A549 (cell line): ENCODE measurements around the gene LBH. TPM values are rescaled to one million over a fixed set of nuclear protein-coding genes. Genes with fewer than 3 reads are reported as not detected.
A peak's percentile ranks its signal among the peaks of the same experiment; 100 is the strongest.

ENCODE experiments used
- ATAC-seq, 2 experiments: fragments of 200-7000 bp in 1 of 2; fragments of >200 bp in 1 of 2; cut with Nextera tagmentation in 1 of 2; cut with Tn5 transposase in 1 of 2; 3 replicates each; pipeline versions ENCODE4 v1.8.0 to v1.9.1; 2018 to 2020; ENCODE audit warnings: mild to moderate bottlenecking in 1 of 2, moderate library complexity in 1 of 2
- CTCF ChIA-PET: fragments of 300-600 bp; sonication (Branson Sonifier 250); formaldehyde crosslinking; extraction: SDS; loops from one replicate; lab custom pipeline; 2021; ENCODE audit warnings: antibody characterized with exemption, inconsistent platforms; lab: Yijun Ruan, JAX
- POLR2A ChIA-PET: fragments of 350-600 bp; formaldehyde crosslinking; extraction: SDS; loops from one replicate; lab custom pipeline; 2021; ENCODE audit warnings: antibody characterized with exemption, inconsistent platforms; lab: Yijun Ruan, JAX
- DNase-seq, 2 experiments: peaks; one replicate each; pipeline versions ENCODE4 v3.0.0 to v3.0.0-alpha.2; 2011 to 2016; ENCODE audit warnings: low read depth in 1 of 2, low spot score in 1 of 2
- FAIRE-seq: peaks from 2 replicates; lab custom pipeline; 2011; peaks lifted over from hg19 to GRCh38; lab: Jason Lieb, UNC
- H3K27ac ChIP-seq, 2 experiments: fragments of >200 bp; sonication (Bioruptor Twin); formaldehyde crosslinking; 3 replicates each; pipeline ENCODE4 v1.5.1; 2016 to 2017
- H3K4me1 ChIP-seq: fragments of >200 bp; sonication (Bioruptor Twin); formaldehyde crosslinking; 3 replicates; pipeline ENCODE4 v1.6.1; 2016
- H3K4me2 ChIP-seq: fragments of >200 bp; sonication (Bioruptor Twin); formaldehyde crosslinking; 3 replicates; pipeline ENCODE4 v1.6.1; 2016
- H3K4me3 ChIP-seq: fragments of >200 bp; sonication (Bioruptor Twin); formaldehyde crosslinking; 3 replicates; pipeline ENCODE4 v1.5.1; 2016
- H3K9me3 ChIP-seq: fragments of >200 bp; sonication (Bioruptor Twin); formaldehyde crosslinking; 3 replicates; pipeline ENCODE4 v1.6.1; 2016
- CBX2 ChIP-seq: fragments of 200-600 bp; sonication (generic); IDR thresholded peaks from 2 replicates; pipeline ENCODE4 v1.6.1; 2016; ENCODE audit warnings: low read depth, mild to moderate bottlenecking, borderline replicate concordance
- CEBPB ChIP-seq, 2 experiments: fragments of >200 bp in 1 of 2; sonication (Bioruptor Twin) in 1 of 2; formaldehyde crosslinking in 1 of 2; IDR thresholded peaks; 2 replicates each; pipeline ENCODE4 v1.6.1; 2012 to 2016
- CHD4 ChIP-seq: fragments of 200-600 bp; sonication (generic); IDR thresholded peaks from 2 replicates; pipeline ENCODE4 v1.6.1; 2016; ENCODE audit warnings: antibody characterized with exemption, mild to moderate bottlenecking, borderline replicate concordance
- CTCF ChIP-seq: fragments of >200 bp; sonication (Bioruptor Twin); formaldehyde crosslinking; IDR thresholded peaks from 3 replicates; pipeline ENCODE4 v1.5.1; 2016
- EHMT2 ChIP-seq: fragments of 200-600 bp; sonication (generic); IDR thresholded peaks from 2 replicates; pipeline ENCODE4 v1.6.1; 2016; ENCODE audit warnings: antibody characterized with exemption, low read depth, mild to moderate bottlenecking, moderate library complexity
- EP300 ChIP-seq, 2 experiments: fragments of >200 bp; sonication (Bioruptor Twin); formaldehyde crosslinking; IDR thresholded peaks; 2 replicates in 1 of 2; 3 replicates in 1 of 2; pipeline ENCODE4 v1.6.1; 2016 to 2017
- FOSB ChIP-seq: fragments of 250-450 bp; sonication (Bioruptor Pico); IDR thresholded peaks from 2 replicates; pipeline ENCODE4 v1.5.0; 2020; ENCODE audit warnings: mild to moderate bottlenecking, moderate library complexity
- KDM5A ChIP-seq: fragments of 200-600 bp; sonication (generic); IDR thresholded peaks from 2 replicates; pipeline ENCODE4 v1.6.1; 2016; ENCODE audit warnings: antibody characterized with exemption, mild to moderate bottlenecking
- MAX ChIP-seq: IDR thresholded peaks from 2 replicates; pipeline ENCODE4 v1.6.1; 2012
- MAZ ChIP-seq: fragments of 150-350 bp; IDR thresholded peaks from 2 replicates; pipeline ENCODE4 v1.6.1; 2014; ENCODE audit warnings: antibody characterized with exemption, low read depth, low read length, borderline replicate concordance
- NPAS2 ChIP-seq: fragments of 250-450 bp; sonication (Bioruptor Pico); IDR thresholded peaks from 2 replicates; pipeline ENCODE4 v1.8.0; 2022; ENCODE audit warnings: mild to moderate bottlenecking, moderate library complexity, borderline replicate concordance
- NR3C1 ChIP-seq: fragments of >200 bp; sonication (Bioruptor Twin); formaldehyde crosslinking; IDR thresholded peaks from 3 replicates; pipeline ENCODE4 v1.6.1; 2017
- PBX3 ChIP-seq: IDR thresholded peaks from 2 replicates; pipeline ENCODE4 v1.6.1; 2012
- RAD21 ChIP-seq, 2 experiments: fragments of >200 bp in 1 of 2; sonication (Bioruptor Twin) in 1 of 2; formaldehyde crosslinking in 1 of 2; IDR thresholded peaks in 1 of 2; conservative IDR thresholded peaks in 1 of 2; 2 replicates in 1 of 2; 3 replicates in 1 of 2; pipeline ENCODE4 v1.6.1; 2012 to 2018; ENCODE audit warnings: inconsistent platforms in 1 of 2
- RCOR1 ChIP-seq: fragments of 150-350 bp; IDR thresholded peaks from 2 replicates; pipeline ENCODE4 v1.6.1; 2014; ENCODE audit warnings: antibody characterized with exemption, low read length, low read depth
- RNF2 ChIP-seq: fragments of 200-600 bp; sonication (generic); IDR thresholded peaks from 2 replicates; pipeline ENCODE4 v1.6.1; 2016; ENCODE audit warnings: low read depth, mild to moderate bottlenecking, antibody characterized with exemption, moderate library complexity, borderline replicate concordance
- SMC3 ChIP-seq: fragments of >200 bp; sonication (Bioruptor Twin); formaldehyde crosslinking; IDR thresholded peaks from 3 replicates; pipeline ENCODE4 v1.6.1; 2018; ENCODE audit warnings: inconsistent platforms
- ZSCAN20 ChIP-seq: fragments of 250-450 bp; sonication (Bioruptor Pico); IDR thresholded peaks from 2 replicates; pipeline ENCODE4 v1.8.0; 2022; ENCODE audit warnings: mild to moderate bottlenecking, moderate library complexity
- WGBS: methylation state at CpG from one replicate; pipeline ENCODE4 v1.1.6; 2017; ENCODE audit errors: missing lambda C conversion rate; 5-methylcytosine and 5-hydroxymethylcytosine counted together
- polyA plus RNA-seq, 4 experiments: library from polyadenylated mRNA; depleted of rRNA in 3 of 4; stranded (reverse); fragments of >200 nt; fragmentation: RNase III in 1 of 4; extraction: RNeasy Plus Mini Kit Qiagen cat#74134 plus additional on column Dnase treatment in 1 of 4; gene quantifications; 2 replicates in 3 of 4; 3 replicates in 1 of 4; pipeline ENCODE4 v1.2.3, GENCODE V29; 2011 to 2017

The LBH gene
- polyA plus RNA-seq, 2 of the 4 experiments (the other 2 are of a cell fraction): 163 to 216 TPM

GRCh38 chr2:30237239-30237965 lies 6.1 kb downstream of the LBH start:
- no peak for ATAC-seq
- CTCF ChIA-PET: interaction anchor here (0.9 to 10.4 kb wide), 13 partner anchors 8 to 477 kb away, joined by 3 to 135 read pairs (median 5); no protein-coding TSS in a partner anchor
- TF ChIP-seq KDM5A: no peak
- TF ChIP-seq PBX3: no peak
- TF ChIP-seq EHMT2: no peak
- H3K9me3 ChIP-seq: no peaks in the 10 kb centered on the region
- H3K4me2 ChIP-seq: peak overlapping the region; percentile 83; the same call in 2 of the 3 replicates
- no peak for DNase-seq
- POLR2A ChIA-PET: interaction anchor here (1.4 kb wide), 1 partner anchor 72 kb away, joined by 7 read pairs; no protein-coding TSS in a partner anchor
- H3K4me1 ChIP-seq: peaks cover 89% of the 10 kb centered on the region
- WGBS: 84% methylated on average over 8 of the region's 8 CpGs
- H3K4me3 ChIP-seq: no peak overlapping the region
- peak overlapping the region in 1 of 2 experiments; percentile 92; a peak in 3 of 6 replicates for H3K27ac ChIP-seq
- no peak for FAIRE-seq

GRCh38 chr2:30237966-30238800 lies 6.8 kb downstream of the LBH start:
- H3K27ac ChIP-seq: peak overlapping the region in 1 of 2 experiments; percentile 92; a peak in 3 of 6 replicates
- 83% methylated on average over 13 of the region's 13 CpGs for WGBS
- H3K4me1 ChIP-seq: peaks cover 97% of the 10 kb centered on the region
- no peak for FAIRE-seq
- H3K4me3 ChIP-seq: no peak overlapping the region
- H3K4me2 ChIP-seq: peak overlapping the region; percentile 83; the same call in 2 of the 3 replicates
- peak in 1 of 2 experiments; percentile 11; a peak in 3 of 6 replicates for ATAC-seq
- TF ChIP-seq RNF2 (no peak), CTCF (no peak), NR3C1 (no peak), MAZ (no peak), ZSCAN20 (no peak), RCOR1 (no peak), CHD4 (no peak), FOSB (CRISPR knock-in tag) (no peak), NPAS2 (CRISPR knock-in tag) (no peak), CBX2 (no peak)
- POLR2A ChIA-PET: interaction anchor here (1.3 to 1.4 kb wide), 2 partner anchors 73 to 208 kb away, joined by 3 to 7 read pairs; no protein-coding TSS in a partner anchor
- no peaks in the 10 kb centered on the region for H3K9me3 ChIP-seq
- CTCF ChIA-PET: interaction anchor here (0.6 to 10.4 kb wide), 20 partner anchors 9 to 478 kb away, joined by 3 to 135 read pairs (median 4); no protein-coding TSS in a partner anchor
- no peak for DNase-seq

GRCh38 chr2:30239308-30239985 lies 8.1 kb downstream of the LBH start:
- peak; percentile 28 to 69; a peak in 2 of 4 replicates for TF ChIP-seq CEBPB (IDR thresholded peaks at IDR 0.05)
- peak; percentile 83 for TF ChIP-seq CTCF
- TF ChIP-seq EP300 (IDR thresholded peaks at IDR 0.05): no peak
- TF ChIP-seq SMC3: peak; percentile 59
- TF ChIP-seq RAD21 (conservative IDR thresholded peaks at IDR 0.05 in 1 of 2, IDR thresholded peaks at IDR 0.05 in 1 of 2): peak; percentile 68 to 76
- TF ChIP-seq MAX: peak; percentile 64
- no peak for TF ChIP-seq KDM5A
- Histone ChIP-seq H3K4me3 (no peak overlapping the region), H3K27ac (peak overlapping the region; percentile 24 to 92; a peak in 4 of 6 replicates), H3K9me3 (no peaks in the 10 kb centered on the region), H3K4me2 (peak overlapping the region; percentile 83), H3K4me1 (peaks cover 99% of the 10 kb centered on the region)
- DNase-seq: peak; percentile 87 to 89
- ChIA-PET CTCF (interaction anchor here (0.7 to 10.4 kb wide), 38 partner anchors 10 to 477 kb away, joined by 3 to 135 read pairs (median 4); partner anchors contain the start of gene LCLAT1), POLR2A (interaction anchor here (1.3 to 1.6 kb wide), 2 partner anchors 36 to 206 kb away, joined by 3 to 4 read pairs; no protein-coding TSS in a partner anchor)
- ATAC-seq: peak; percentile 70 to 79
- peak; percentile 86 for FAIRE-seq
- WGBS: 49% methylated on average over 11 of the region's 11 CpGs
